ENCODE results near the gene TTL.

DNA sequence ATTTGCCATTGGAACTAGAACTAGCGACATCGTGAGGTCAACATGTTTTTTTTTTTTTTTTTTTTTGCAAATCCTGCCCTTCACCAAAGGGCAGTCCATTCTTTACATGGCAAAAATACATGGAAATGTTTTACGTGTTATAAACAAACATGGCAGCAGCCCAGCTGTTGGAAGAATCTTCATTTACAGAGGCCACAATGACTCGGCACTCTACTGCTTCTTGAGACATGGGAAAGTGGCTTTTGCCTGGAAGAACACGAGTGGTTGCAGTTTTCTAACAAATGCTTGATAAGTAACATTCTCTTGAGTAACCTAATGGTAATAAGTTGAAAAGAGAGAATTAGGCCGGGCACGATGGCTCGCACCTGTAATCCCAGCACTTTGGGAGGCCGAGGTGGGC is 37.5 kb downstream of the TTL start:
- TF ChIP-seq POLR2A (IDR thresholded peaks at IDR 0.05; ENCODE audit: low read depth, low read length) (no peak), POLR2AphosphoS5 (IDR thresholded peaks at IDR 0.05; ENCODE audit: low read depth, low read length) (no peak), TAF1 (IDR thresholded peaks at IDR 0.05; ENCODE audit: borderline replicate concordance, low read depth, low read length) (no peak)
